MCF 10A (cell line): ENCODE data around the gene RPS8. TPM values are rescaled to one million over a fixed set of nuclear protein-coding genes. Genes with fewer than 3 reads are reported as not detected.

Source experiments
- BruUV-seq: library from RNA; stranded (reverse); fragments of 400-500 nt; replicated peaks from 2 replicates; lab custom pipeline; 2021; lab: Mats Ljungman, UMichigan
- CTCF ChIA-PET: fragments of 300-600 bp; sonication (Branson Sonifier 250); formaldehyde crosslinking; extraction: SDS; loops from one replicate; lab custom pipeline; 2021; ENCODE audit warnings: antibody characterized with exemption, inconsistent platforms; lab: Yijun Ruan, JAX
- POLR2A ChIA-PET: fragments of 300-600, 350-650 bp; sonication (Branson Sonifier 250); formaldehyde crosslinking; extraction: SDS; loops from one replicate; lab custom pipeline; 2020; ENCODE audit warnings: antibody characterized with exemption, inconsistent platforms; lab: Yijun Ruan, JAX
- DNase-seq: peaks from one replicate; pipeline ENCODE4 v3.0.0-alpha.2; 2018; ENCODE audit not compliant: unreplicated experiment
- H3K27ac Mint-ChIP-seq: one replicate; pipeline ENCODE4 v1.8.0; 2022; ENCODE audit warnings: mild to moderate bottlenecking, low read depth, mixed read lengths; ENCODE audit not compliant: unreplicated experiment
- H3K27me3 Mint-ChIP-seq: one replicate; pipeline ENCODE4 v1.8.0; 2022; ENCODE audit warnings: mixed read lengths; ENCODE audit not compliant: insufficient read depth, unreplicated experiment
- H3K36me3 Mint-ChIP-seq: one replicate; pipeline ENCODE4 v1.8.0; 2022; ENCODE audit warnings: mild to moderate bottlenecking, moderate library complexity, mixed read lengths; ENCODE audit not compliant: insufficient read depth, unreplicated experiment
- H3K4me1 Mint-ChIP-seq: one replicate; pipeline ENCODE4 v1.8.0; 2022; ENCODE audit warnings: mixed read lengths; ENCODE audit not compliant: insufficient read depth, unreplicated experiment
- H3K4me3 Mint-ChIP-seq: one replicate; pipeline ENCODE4 v1.8.0; 2022; ENCODE audit warnings: mild to moderate bottlenecking, moderate library complexity, mixed read lengths; ENCODE audit not compliant: unreplicated experiment
- H3K9me3 Mint-ChIP-seq: one replicate; pipeline ENCODE4 v1.8.0; 2022; ENCODE audit warnings: mixed read lengths; ENCODE audit not compliant: unreplicated experiment
- CTCF ChIP-seq: fragments of 200-600 bp; IDR thresholded peaks from one replicate; pipeline ENCODE4 v1.8.0; 2022; ENCODE audit warnings: antibody characterized with exemption, mild to moderate bottlenecking; ENCODE audit not compliant: unreplicated experiment
- intact Hi-C: fragments of 100-400 bp; cut with micrococcal nuclease; formaldehyde crosslinking; loops from 2 replicates; pipeline ENCODE4 v1.14.1; 2022
- total RNA-seq: library from RNA; stranded (reverse); gene quantifications from 2 replicates; pipeline ENCODE4 v1.2.3, GENCODE V29; 2022

Gene RPS8
- total RNA-seq, 1 experiment from 2014 or later = 2,454 TPM

GRCh38 chr1:44806025-44806703 is 30.8 kb downstream of the RPS8 start:
- ChIA-PET POLR2A (interaction anchor here (0.6 to 4.3 kb wide), 11 partner anchors 9 to 206 kb away, joined by 3 to 79 read pairs (median 4); partner anchors contain the start of genes EIF2B3, HECTD3, RNU5D-1 and RPS8), CTCF (interaction anchor here (0.6 kb wide), 1 partner anchor 301 kb away, joined by 3 read pairs; no protein-coding TSS in a partner anchor)
- H3K27me3 Mint-ChIP-seq = no peaks in the 10 kb centered on the region
- DNase-seq = no peak
- H3K4me3 Mint-ChIP-seq = no peak overlapping the region
- H3K36me3 Mint-ChIP-seq = peaks cover 81% of the 10 kb centered on the region
- peak overlapping the region; percentile 100 for H3K27ac Mint-ChIP-seq
- peaks cover 45% of the 10 kb centered on the region for H3K4me1 Mint-ChIP-seq
- no peaks in the 10 kb centered on the region for H3K9me3 Mint-ChIP-seq
- no TSS peak for BruUV-seq
- intact Hi-C loops = loop anchor here (2.0 kb wide), 2 partner anchors 31 to 75 kb away; partner anchors contain the start of genes RNU5D-1 and RPS8
- TF ChIP-seq CTCF = no peak

GRCh38 chr1:44806704-44807363 is 31.5 kb downstream of the RPS8 start, which contains the start of gene DYNLT4:
Gene DYNLT4 (minus strand): TSS chr1:44807351. CDS start chr1:44806668, 683 bp downstream.
- ChIA-PET POLR2A (interaction anchor here (0.6 to 4.3 kb wide), 12 partner anchors 10 to 205 kb away, joined by 3 to 79 read pairs (median 4); partner anchors contain the start of genes EIF2B3, HECTD3, RNU5D-1 and RPS8), CTCF (interaction anchor here (0.6 kb wide), 2 partner anchors 214 to 302 kb away, joined by 3 read pairs; no protein-coding TSS in a partner anchor)
- H3K4me3 Mint-ChIP-seq = peak within 1 kb of the TSS; percentile 52
- H3K4me1 Mint-ChIP-seq = peaks cover 49% of the 10 kb centered on the region
- TSS peak; percentile 89 for BruUV-seq
- no peaks in the 10 kb centered on the region for H3K9me3 Mint-ChIP-seq
- intact Hi-C loops = loop anchor here (1.0 to 2.0 kb wide), 3 partner anchors 12 to 76 kb away; partner anchors contain the start of genes RNU5D-1 and RPS8
- H3K36me3 Mint-ChIP-seq = peaks cover 80% of the 10 kb centered on the region
- DNase-seq = no peak
- H3K27ac Mint-ChIP-seq = peak within 1 kb of the TSS; percentile 100
- no peaks in the 10 kb centered on the region for H3K27me3 Mint-ChIP-seq
- no peak for TF ChIP-seq CTCF

GRCh38 chr1:44807364-44808062 is 32.2 kb downstream of the RPS8 start:
- peaks cover 49% of the 10 kb centered on the region for H3K4me1 Mint-ChIP-seq

More at GRCh38 chr1:44807364-44808062, 32.2 kb downstream of the RPS8 start:
- TF ChIP-seq CTCF = no peak
- peaks cover 80% of the 10 kb centered on the region for H3K36me3 Mint-ChIP-seq
- BruUV-seq = TSS peak; percentile 18
- intact Hi-C loops = loop anchor here (1.0 to 2.0 kb wide), 3 partner anchors 12 to 77 kb away; partner anchors contain the start of genes RNU5D-1 and RPS8
- H3K4me3 Mint-ChIP-seq = peak overlapping the region; percentile 52
- DNase-seq = peak; percentile 99
- H3K27me3 Mint-ChIP-seq = no peaks in the 10 kb centered on the region
- ChIA-PET POLR2A (interaction anchor here (0.6 to 4.3 kb wide), 13 partner anchors 10 to 578 kb away, joined by 3 to 79 read pairs (median 5); partner anchors contain the start of genes RNU5D-1, RPS8 and UROD), CTCF (interaction anchor here (0.6 to 2.1 kb wide), 3 partner anchors 18 to 213 kb away, joined by 3 to 8 read pairs (median 3); partner anchors contain the start of gene RNU5D-1)
- peak overlapping the region; percentile 100 for H3K27ac Mint-ChIP-seq
- no peaks in the 10 kb centered on the region for H3K9me3 Mint-ChIP-seq
